H9 (cell line): Measurements from ENCODE around the gene IRAK4. TPM values are rescaled to one million over a fixed set of nuclear protein-coding genes. Genes with fewer than 3 reads are reported as not detected.

Source experiments
- DNase-seq: peaks from one replicate; pipeline ENCODE4 v3.0.0-alpha.2; 2017
- H2AFZ ChIP-seq: one replicate; pipeline ENCODE4 v1.6.1; 2013; ENCODE audit warnings: mild to moderate bottlenecking, low read length, control low read depth, moderate library complexity
- H2AK5ac ChIP-seq: 2 replicates; pipeline ENCODE4 v1.6.1; 2013; ENCODE audit warnings: low read length, control low read depth, mixed read lengths; ENCODE audit not compliant: insufficient read length
- H2BK120ac ChIP-seq: one replicate; pipeline ENCODE4 v1.6.1; 2013; ENCODE audit warnings: low read depth, mild to moderate bottlenecking, low read length, control low read depth, inconsistent platforms; ENCODE audit not compliant: poor library complexity, severe bottlenecking
- H2BK12ac ChIP-seq: 2 replicates; pipeline ENCODE4 v1.6.1; 2013; ENCODE audit warnings: low read length, control low read depth, mixed read lengths, low read depth; ENCODE audit not compliant: insufficient read length
- H2BK15ac ChIP-seq: 2 replicates; pipeline ENCODE4 v1.6.1; 2013; ENCODE audit warnings: low read depth, low read length, control low read depth
- H2BK20ac ChIP-seq: one replicate; pipeline ENCODE4 v1.6.1; 2013; ENCODE audit warnings: low read depth, mild to moderate bottlenecking, low read length, control low read depth, inconsistent platforms; ENCODE audit not compliant: poor library complexity, severe bottlenecking
- H2BK5ac ChIP-seq: 2 replicates; pipeline ENCODE4 v1.6.1; 2013; ENCODE audit warnings: low read length, control low read depth, mixed read lengths; ENCODE audit not compliant: insufficient read length
- H3K14ac ChIP-seq: 2 replicates; pipeline ENCODE4 v1.6.1; 2013; ENCODE audit warnings: low read length, control low read depth; ENCODE audit not compliant: insufficient read depth
- H3K18ac ChIP-seq: 2 replicates; pipeline ENCODE4 v1.6.1; 2013; ENCODE audit warnings: low read depth, mild to moderate bottlenecking, mixed read lengths, low read length, control low read depth; ENCODE audit not compliant: insufficient read length
- H3K23ac ChIP-seq: 2 replicates; pipeline ENCODE4 v1.6.1; 2013; ENCODE audit warnings: low read length, control low read depth, mixed read lengths, low read depth; ENCODE audit not compliant: insufficient read length
- H3K23me2 ChIP-seq: 2 replicates; pipeline ENCODE4 v1.6.1; 2013; ENCODE audit warnings: low read depth, mild to moderate bottlenecking, mixed read lengths, low read length, control low read depth; ENCODE audit not compliant: insufficient read length, poor library complexity, severe bottlenecking
- H3K27ac ChIP-seq: 2 replicates; pipeline ENCODE4 v1.5.1; 2013; ENCODE audit warnings: low read length, control low read depth, mixed read lengths, low read depth; ENCODE audit not compliant: insufficient read length
- H3K27me3 ChIP-seq: 2 replicates; pipeline ENCODE4 v1.6.1; 2013; ENCODE audit warnings: low read length, control low read depth, inconsistent platforms; ENCODE audit not compliant: insufficient read depth
- H3K4ac ChIP-seq: 2 replicates; pipeline ENCODE4 v1.6.1; 2013; ENCODE audit warnings: low read depth, mild to moderate bottlenecking, control low read depth, inconsistent platforms, low read length, moderate library complexity
- H3K4me1 ChIP-seq: 2 replicates; pipeline ENCODE4 v1.6.1; 2013; ENCODE audit warnings: low read length, control low read depth, inconsistent platforms; ENCODE audit not compliant: insufficient read depth
- H3K4me2 ChIP-seq: 2 replicates; pipeline ENCODE4 v1.6.1; 2013; ENCODE audit warnings: low read length, control low read depth, mixed read lengths; ENCODE audit not compliant: insufficient read length, insufficient read depth
- H3K56ac ChIP-seq: 2 replicates; pipeline ENCODE4 v1.6.1; 2013; ENCODE audit warnings: low read depth, mild to moderate bottlenecking, mixed read lengths, low read length, control low read depth; ENCODE audit not compliant: insufficient read length
- H3K79me1 ChIP-seq: 2 replicates; pipeline ENCODE4 v1.6.1; 2013; ENCODE audit warnings: low read depth, mild to moderate bottlenecking, moderate library complexity, low read length, control low read depth, inconsistent platforms; ENCODE audit not compliant: insufficient read depth, poor library complexity, severe bottlenecking
- H3K79me2 ChIP-seq: 2 replicates; pipeline ENCODE4 v1.6.1; 2013; ENCODE audit warnings: low read length, control low read depth, inconsistent platforms; ENCODE audit not compliant: insufficient read depth
- H3K9ac ChIP-seq: 2 replicates; pipeline ENCODE4 v1.6.1; 2013; ENCODE audit warnings: low read length, control low read depth, mixed read lengths; ENCODE audit not compliant: insufficient read length; ENCODE audit errors: extremely low read depth
- H3K9me3 ChIP-seq: one replicate; pipeline ENCODE4 v1.6.1; 2013; ENCODE audit warnings: low read depth, low read length, inconsistent platforms; ENCODE audit not compliant: control insufficient read depth
- H3T11ph ChIP-seq: one replicate; pipeline ENCODE4 v1.6.1; 2013; ENCODE audit warnings: mild to moderate bottlenecking, low read length, control low read depth, inconsistent platforms
- H4K20me1 ChIP-seq: one replicate; pipeline ENCODE4 v1.6.1; 2013; ENCODE audit not compliant: control insufficient read depth, insufficient read length, insufficient read depth
- H4K5ac ChIP-seq: 2 replicates; pipeline ENCODE4 v1.6.1; 2013; ENCODE audit warnings: low read depth, mild to moderate bottlenecking, mixed read lengths, low read length, control low read depth; ENCODE audit not compliant: insufficient read length
- H4K8ac ChIP-seq: replicated peaks from 2 replicates; pipeline ENCODE4 v1.6.1; 2013; ENCODE audit warnings: low read length, control low read depth, mixed read lengths, low read depth; ENCODE audit not compliant: insufficient read length
- H4K91ac ChIP-seq: 2 replicates; pipeline ENCODE4 v1.6.1; 2013; ENCODE audit warnings: low read depth, mild to moderate bottlenecking, moderate library complexity, mixed read lengths, low read length, control low read depth; ENCODE audit not compliant: insufficient read length
- H3K27ac Mint-ChIP-seq, 3 experiments: 2 replicates in 2 of 3; 3 replicates in 1 of 3; pipeline ENCODE4 v1.8.0; 2020 to 2021; ENCODE audit warnings: mixed read lengths in 3 of 3, mild to moderate bottlenecking in 1 of 3, moderate library complexity in 1 of 3
- H3K27me3 Mint-ChIP-seq: 2 replicates; pipeline ENCODE4 v1.8.0; 2021; ENCODE audit warnings: low read depth, mild to moderate bottlenecking, moderate library complexity, mixed read lengths
- H3K36me3 Mint-ChIP-seq, 3 experiments: 2 replicates in 2 of 3; 3 replicates in 1 of 3; pipeline ENCODE4 v1.8.0; 2020 to 2021; ENCODE audit warnings: low read depth in 3 of 3, mixed read lengths in 3 of 3; ENCODE audit not compliant: insufficient read depth in 1 of 3
- H3K4me1 Mint-ChIP-seq, 2 experiments: 2 replicates each; pipeline ENCODE4 v1.8.0; 2020; ENCODE audit warnings: mixed read lengths in 2 of 2
- H3K4me3 Mint-ChIP-seq, 2 experiments: 2 replicates in 1 of 2; 3 replicates in 1 of 2; pipeline ENCODE4 v1.8.0; 2020 to 2021; ENCODE audit warnings: mild to moderate bottlenecking in 2 of 2, mixed read lengths in 2 of 2, moderate library complexity in 1 of 2
- H3K9me3 Mint-ChIP-seq, 2 experiments: 2 replicates in 1 of 2; 3 replicates in 1 of 2; pipeline ENCODE4 v1.8.0; 2020; ENCODE audit warnings: mild to moderate bottlenecking in 2 of 2, mixed read lengths in 2 of 2, moderate library complexity in 1 of 2
- CTCF ChIP-seq: fragments of 200-600 bp; sonication (generic); conservative IDR thresholded peaks from 3 replicates; pipeline ENCODE4 v1.8.0; 2021; ENCODE audit warnings: antibody characterized with exemption, mild to moderate bottlenecking
- WGBS: extraction: QIAGEN DNeasy Blood & Tissue Kit; methylation state at CpG from one replicate; pipeline ENCODE4 v1.1.7; 2013; ENCODE audit warnings: missing lambda C conversion rate, low lambda C conversion rate, mixed read lengths; ENCODE audit not compliant: insufficient read length; ENCODE audit errors: extremely low coverage; 5-methylcytosine and 5-hydroxymethylcytosine counted together
- total RNA-seq: library from RNA; stranded (reverse); gene quantifications from 2 replicates; pipeline ENCODE4 v1.2.1, GENCODE V29; 2021

The IRAK4 gene
- total RNA-seq, 1 experiment from 2014 or later, result 3.0 TPM

DNA sequence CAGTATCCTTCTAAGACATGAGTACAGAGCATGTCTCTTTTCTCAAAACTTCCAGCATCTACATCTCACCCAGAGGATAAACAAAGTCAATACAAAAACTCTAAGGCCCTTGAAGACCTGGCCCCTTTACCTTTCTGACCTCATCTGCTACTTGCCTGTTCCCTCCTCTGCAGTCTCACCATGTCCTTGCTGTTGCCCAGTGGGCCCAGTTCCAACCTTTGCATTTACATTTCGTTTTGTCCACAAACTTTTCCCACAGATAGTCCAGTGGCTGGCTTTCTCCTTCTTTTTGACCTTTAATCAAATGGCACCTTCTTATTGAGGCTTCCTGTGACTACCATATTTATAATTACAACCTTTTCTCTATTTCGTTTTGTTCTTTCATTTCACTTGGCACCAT lies 1.6 kb downstream of the IRAK4 start:
- H3K27me3 Mint-ChIP-seq, result no peaks in the 10 kb centered on the region
- H3T11ph ChIP-seq, result no peak overlapping the region
- 0 out of 7 replicates have a peak overlapping the region, but pooled peaks of 1 of the 3 experiments have one; percentile 0 for H3K27ac Mint-ChIP-seq
- H3K4me3 Mint-ChIP-seq, result peak overlapping the region in 1 of 2 experiments; percentile 40; a peak in 1 of 5 replicates
- H2BK15ac ChIP-seq, result no peak overlapping the region
- H2BK5ac ChIP-seq, result no peak overlapping the region
- no peak overlapping the region for H2AFZ ChIP-seq
- H3K14ac ChIP-seq, result no peak overlapping the region
- H2BK12ac ChIP-seq, result no peak overlapping the region
- peaks cover 38 to 49% of the 10 kb centered on the region in 2 experiments for H3K4me1 Mint-ChIP-seq
- H2BK20ac ChIP-seq, result no peak overlapping the region
- no peaks in the 10 kb centered on the region for H4K20me1 ChIP-seq
- no peak overlapping the region for H3K9ac ChIP-seq
- H4K91ac ChIP-seq, result no peak overlapping the region
- no peak overlapping the region for H2BK120ac ChIP-seq
- H3K9me3 Mint-ChIP-seq, result no peaks in the 10 kb centered on the region
- no peak overlapping the region for H4K8ac ChIP-seq
- H4K5ac ChIP-seq, result no peak overlapping the region
- no peaks in the 10 kb centered on the region for H3K9me3 ChIP-seq
- H2AK5ac ChIP-seq, result no peak overlapping the region
- no peaks in the 10 kb centered on the region for H3K27me3 ChIP-seq
- no CpG with 5 or more reads among the region's 2 CpGs for WGBS
- H3K18ac ChIP-seq, result no peak overlapping the region
- H3K79me1 ChIP-seq, result no peaks in the 10 kb centered on the region
- TF ChIP-seq CTCF, result no peak
- no peaks in the 10 kb centered on the region for H3K36me3 Mint-ChIP-seq
- no peak overlapping the region for H3K27ac ChIP-seq
- no peak overlapping the region for H3K23ac ChIP-seq
- peaks cover 5% of the 10 kb centered on the region for H3K4me1 ChIP-seq
- no peaks in the 10 kb centered on the region for H3K79me2 ChIP-seq
- H3K23me2 ChIP-seq, result peaks cover 3% of the 10 kb centered on the region
- DNase-seq, result no peak
- no peak overlapping the region for H3K56ac ChIP-seq
- no peak overlapping the region for H3K4me2 ChIP-seq
- no peak overlapping the region for H3K4ac ChIP-seq
